Raji (cell line): ENCODE data around the gene MAP2K5.

Source experiments
- POLR2A ChIP-seq: IDR thresholded peaks from 2 replicates; pipeline ENCODE4 v1.6.1; 2011; ENCODE audit warnings: low read depth, low read length, control low read depth; ENCODE audit not compliant: insufficient read depth

The MAP2K5 gene

DNA sequence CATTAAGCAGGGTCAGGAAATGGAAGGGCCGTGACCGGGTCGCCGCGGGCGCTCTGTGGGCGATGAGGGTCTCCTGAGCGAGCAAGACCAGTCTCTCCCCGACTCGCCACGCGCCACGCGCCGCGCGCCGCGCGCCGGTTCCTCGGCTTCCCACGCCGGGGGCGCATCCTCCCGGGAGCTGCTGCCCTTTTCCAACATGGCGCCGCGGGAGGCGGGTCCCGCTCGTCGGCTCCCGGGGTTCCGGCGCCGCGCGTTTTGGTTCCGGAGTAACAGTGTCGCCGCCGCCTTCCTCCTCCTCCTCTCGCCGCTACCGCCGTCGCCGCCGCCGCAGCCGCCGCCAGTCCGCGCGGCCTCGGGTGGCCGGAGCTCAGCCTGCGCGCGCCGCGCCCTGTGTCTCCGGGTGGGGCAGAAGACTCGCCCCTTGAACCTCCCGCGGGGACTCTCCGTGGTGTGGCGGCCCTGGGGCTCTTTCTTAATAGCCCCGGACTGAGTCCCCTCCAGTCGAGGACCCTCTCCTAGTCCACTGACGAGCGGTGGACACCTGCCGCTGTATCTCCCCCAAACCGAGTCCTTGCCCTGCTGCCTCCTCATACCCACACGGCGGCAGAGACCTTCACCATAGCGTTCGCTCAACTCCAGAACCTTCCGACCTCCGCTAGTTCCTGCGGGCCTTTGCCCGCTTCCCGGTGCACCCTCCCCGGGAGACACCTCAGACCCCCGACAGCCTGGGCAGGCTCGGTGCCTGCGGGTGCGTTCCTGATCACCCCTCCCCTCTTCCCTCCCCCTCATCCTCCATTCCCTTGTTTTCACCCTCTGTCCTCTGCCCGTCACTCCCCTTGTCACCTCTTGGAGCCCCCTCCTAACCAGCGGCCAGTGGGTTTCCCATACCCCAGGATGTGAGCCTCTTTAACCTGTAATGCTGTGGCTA, at the start of gene MAP2K5:
Gene MAP2K5, plus strand, starts transcription at position 284 of the 928 bp plus-strand sequence. Its CDS starts 633 bp downstream, at position 917.
- peak; percentile 41; the same call in 1 of the 2 replicates for TF ChIP-seq POLR2A

GRCh38 chr15:67495585-67495984, 46.9 kb upstream of the MAP2K5 start:
- no peak for TF ChIP-seq POLR2A

GRCh38 chr15:67501177-67501835, 41.2 kb upstream of the MAP2K5 start:
- no peak for TF ChIP-seq POLR2A

DNA sequence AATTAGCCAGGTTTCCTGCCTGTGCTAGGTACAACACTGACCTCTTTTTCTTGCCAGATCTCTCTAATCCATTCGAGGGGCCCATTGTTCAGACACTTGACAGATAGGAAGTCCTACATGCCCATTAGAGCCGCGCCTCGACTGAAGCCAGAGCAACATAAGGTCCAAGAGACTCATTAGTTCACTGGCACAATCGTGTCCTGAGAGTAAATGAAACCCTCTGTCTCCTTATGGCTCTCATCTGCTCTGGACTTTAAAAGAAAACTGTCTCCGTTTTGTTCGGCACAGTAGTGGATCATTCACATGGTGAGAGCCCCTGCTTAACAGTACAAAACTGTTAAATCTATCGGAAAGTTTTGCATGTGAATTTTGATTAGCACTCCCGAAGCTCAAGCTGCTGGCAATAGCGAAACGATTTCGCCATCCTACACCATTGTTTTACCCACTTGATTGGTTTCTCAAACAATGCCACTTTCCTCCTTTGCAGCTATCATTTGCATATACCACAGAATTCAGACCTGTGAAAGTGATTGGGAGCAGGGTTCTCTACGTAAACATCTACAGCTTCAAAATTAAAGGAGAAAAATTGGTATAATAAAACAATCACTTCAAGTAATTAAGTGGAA, 40.6 kb upstream of the MAP2K5 start:
- TF ChIP-seq POLR2A = no peak

- TF ChIP-seq POLR2A = no peak
Observed at GRCh38 chr15:67504056-67504455, 38.4 kb upstream of the MAP2K5 start.

DNA sequence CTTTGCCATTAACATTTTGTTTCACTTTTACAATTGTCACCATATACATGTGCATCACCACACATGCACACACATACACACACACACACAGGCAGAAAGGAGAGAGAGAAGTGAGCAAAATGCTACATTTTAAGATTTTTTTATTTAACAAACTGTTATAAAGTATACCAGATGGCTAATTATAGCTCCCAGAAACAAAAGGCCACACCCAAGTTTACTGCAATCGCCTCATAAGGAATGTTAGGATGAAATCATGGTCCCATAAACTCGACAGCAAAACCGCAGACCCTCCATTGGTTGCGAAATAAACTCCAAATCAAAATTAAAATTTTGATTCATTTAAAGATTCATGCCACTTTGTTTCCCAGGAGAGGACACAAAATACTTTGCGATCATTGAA, 37.7 kb upstream of the MAP2K5 start:
- no peak for TF ChIP-seq POLR2A

DNA sequence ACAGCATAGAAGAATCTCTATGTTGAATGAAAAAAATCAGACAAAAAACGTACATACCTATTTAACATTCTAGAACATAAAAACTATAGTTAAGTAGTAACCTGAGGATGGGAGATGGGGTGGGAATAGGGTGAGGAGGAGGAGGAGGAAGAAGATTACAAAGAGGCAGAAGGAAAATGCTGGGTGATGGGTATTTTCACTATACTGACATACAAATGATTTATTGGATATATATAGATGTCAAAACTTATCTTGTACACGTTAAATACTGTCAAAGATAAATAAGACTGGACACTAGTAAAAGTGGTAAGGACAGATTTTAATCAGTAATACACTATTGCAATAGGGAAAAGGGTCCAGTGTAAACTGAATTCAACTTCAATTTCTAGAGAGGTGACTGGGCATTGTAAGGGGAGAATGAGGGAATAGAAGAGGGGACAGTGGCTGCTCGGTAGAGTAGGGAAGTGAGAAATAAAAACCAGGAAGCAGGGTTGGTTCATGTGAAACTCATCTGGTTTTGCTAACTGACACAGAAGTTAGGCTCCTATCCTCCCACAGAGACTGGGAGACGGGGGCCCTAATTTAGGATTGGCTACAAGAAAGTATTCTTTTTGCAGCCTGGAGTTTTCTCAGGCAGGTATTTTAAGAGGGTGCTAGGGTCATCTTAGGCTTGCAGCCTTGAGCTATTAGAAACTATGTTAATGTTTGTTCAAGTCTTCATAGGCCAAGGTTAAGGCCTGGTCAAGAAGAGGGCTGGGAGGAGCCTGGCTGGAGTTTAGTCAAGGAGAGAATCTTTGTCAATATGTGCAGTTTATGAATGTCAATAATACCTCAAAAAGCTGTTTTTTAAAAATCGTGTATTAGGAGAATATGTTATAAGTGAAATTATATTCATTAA, 36.6 kb upstream of the MAP2K5 start:
- no peak for TF ChIP-seq POLR2A

DNA sequence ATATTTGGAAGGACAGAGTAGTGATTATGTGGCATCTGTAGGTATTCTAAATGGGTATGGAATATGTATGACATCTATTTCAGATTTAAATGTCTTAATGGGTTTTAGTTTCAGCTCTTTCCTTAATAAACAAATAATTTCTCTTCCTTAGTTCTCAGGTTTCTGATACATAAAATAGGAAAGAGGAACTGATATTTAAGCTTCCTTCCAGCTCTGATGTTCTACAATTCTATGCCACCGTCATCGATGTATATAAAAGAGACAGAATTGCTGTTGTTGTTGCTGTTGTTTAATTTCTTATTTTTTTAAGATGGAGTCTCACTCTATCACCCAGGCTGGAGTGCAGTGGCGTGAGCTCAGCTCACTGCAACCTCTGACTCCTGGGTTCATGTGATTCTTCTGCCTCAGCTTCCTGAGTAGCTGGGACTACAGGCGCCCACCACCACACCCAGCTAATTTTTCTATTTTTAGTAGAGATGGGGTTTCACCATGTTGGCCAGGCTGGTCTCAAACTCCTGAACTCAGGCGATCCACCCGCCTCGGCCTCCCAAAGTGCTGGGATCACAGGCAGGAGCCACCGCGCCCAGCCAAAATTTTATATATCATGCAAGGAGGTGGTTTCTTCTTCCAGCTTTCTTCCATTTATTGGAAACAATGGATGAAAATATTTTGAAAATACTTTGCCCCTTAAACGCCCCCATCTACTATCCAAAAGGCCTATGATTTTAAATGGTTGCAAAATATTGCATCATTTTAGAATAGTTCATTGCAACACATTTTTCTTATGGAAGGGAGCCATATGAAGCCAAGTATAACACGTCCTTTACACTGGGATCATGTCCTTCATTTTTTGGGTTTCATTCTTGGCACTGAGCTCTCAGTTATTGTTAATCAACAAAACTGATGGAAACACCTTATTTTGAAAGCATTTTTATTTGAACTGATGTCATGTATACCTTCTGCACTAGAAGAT, 35.4 kb upstream of the MAP2K5 start:
- TF ChIP-seq POLR2A = no peak

- TF ChIP-seq POLR2A = no peak
Observed at GRCh38 chr15:67508407-67508806, 34.1 kb upstream of the MAP2K5 start.

GRCh38 chr15:67509918-67510317, 32.6 kb upstream of the MAP2K5 start:
- TF ChIP-seq POLR2A = no peak

GRCh38 chr15:67510597-67511190, 31.8 kb upstream of the MAP2K5 start:
- TF ChIP-seq POLR2A = no peak

GRCh38 chr15:67511606-67512005, 30.9 kb upstream of the MAP2K5 start:
- no peak for TF ChIP-seq POLR2A

- no peak for TF ChIP-seq POLR2A
Observed at GRCh38 chr15:67512140-67512539, 30.4 kb upstream of the MAP2K5 start.
